Activated T-helper 1 cell treated with Interleukin-2 at 50 U/mL for 16 hours (primary cell): Measurements from ENCODE around the gene HOXA9.

Experiments used
- DNase-seq: peaks from one replicate; pipeline ENCODE4 v3.0.0-alpha.2; 2020; ENCODE audit warnings: low read depth

Gene HOXA9

GRCh38 chr7:27200761-27201579 is 35.6 kb upstream of the HOXA9 start:
- no peak for DNase-seq

- no peak for DNase-seq
These were observed 34.8 kb upstream of the HOXA9 start, which contains the start of gene HOXA13 for GRCh38 chr7:27199849-27200760. Gene HOXA13, minus strand, starts transcription at chr7:27200091. Its CDS starts 14 bp downstream, at chr7:27200077.

GRCh38 chr7:27198871-27199801 is 33.8 kb upstream of the HOXA9 start:
- DNase-seq, result no peak

DNA sequence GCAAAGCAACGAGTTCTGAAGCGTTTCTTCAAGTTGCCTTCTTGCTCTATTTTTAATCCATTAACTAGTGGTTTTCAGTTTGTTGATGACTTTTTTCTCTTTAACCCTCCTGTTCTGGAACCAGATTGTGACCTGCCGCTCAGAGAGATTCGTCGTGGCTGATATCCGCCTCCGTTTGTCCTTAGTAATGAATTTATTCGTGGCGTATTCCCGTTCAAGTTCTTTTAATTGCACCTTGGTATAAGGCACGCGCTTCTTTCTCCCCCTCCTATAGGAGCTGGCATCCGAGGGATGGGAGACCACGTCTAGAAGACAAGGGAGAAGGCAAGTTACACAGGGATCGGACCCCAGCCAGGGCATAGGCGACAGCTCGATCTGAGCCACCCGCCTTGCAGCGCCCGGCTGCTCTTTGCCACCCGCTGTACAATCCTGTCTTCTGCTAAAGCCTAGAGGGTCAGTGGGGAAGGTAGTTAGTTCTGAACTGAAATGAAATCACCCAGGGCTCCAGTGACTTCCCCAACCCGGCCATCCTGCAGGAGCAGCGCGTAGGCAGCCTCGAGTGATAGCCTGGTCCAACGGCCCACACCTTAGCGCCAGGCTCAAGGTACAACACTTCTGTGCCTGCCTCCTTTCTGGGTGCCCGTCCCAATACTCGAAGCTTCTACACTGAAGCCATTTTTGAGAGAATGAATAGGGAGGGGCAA is 33.0 kb upstream of the HOXA9 start:
- DNase-seq, result no peak

GRCh38 chr7:27197137-27198042 is 32.1 kb upstream of the HOXA9 start:
- no peak for DNase-seq

DNA sequence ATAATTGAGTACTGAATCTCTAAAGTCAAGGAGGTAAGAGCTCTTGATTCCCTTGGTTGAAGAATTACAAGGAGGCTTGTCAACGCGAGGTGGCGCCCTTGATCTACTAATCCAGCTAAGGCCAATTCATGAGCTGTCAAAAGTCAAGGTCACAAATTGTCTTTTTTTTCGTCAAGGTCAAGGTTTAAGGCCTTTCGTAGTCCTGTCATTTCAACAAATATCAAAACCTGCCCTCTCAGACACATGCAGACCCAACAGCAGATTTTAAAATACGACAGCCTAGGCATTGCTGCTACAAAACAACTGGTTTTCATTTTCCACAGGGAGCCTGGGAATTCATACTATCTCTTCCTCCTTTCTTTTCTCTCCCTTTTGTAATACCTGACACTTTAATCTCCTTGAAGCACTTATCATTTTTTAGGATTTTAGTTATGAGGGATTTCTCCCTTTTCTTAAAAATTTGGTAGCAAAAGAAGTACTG is 31.0 kb upstream of the HOXA9 start:
- DNase-seq, result peak; percentile 58

- no peak for DNase-seq
These were observed 29.5 kb upstream of the HOXA9 start for GRCh38 chr7:27194686-27195379.

DNA sequence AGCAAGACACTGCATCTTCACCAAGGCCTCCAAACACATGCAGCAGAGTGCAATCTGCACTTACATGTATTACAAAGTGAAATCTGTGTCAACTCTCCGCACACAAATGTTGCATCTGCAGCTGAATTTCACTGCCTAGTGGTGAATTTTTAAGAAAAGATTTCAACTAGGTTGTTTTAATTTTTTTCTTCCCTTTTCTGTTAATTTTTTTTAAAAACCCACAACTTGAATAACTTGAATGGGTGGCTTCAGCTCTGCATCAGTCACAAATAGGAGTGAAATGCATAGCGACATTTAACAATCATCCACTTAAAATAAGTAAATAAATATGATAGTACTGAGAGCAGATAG is 28.6 kb upstream of the HOXA9 start:
- no peak for DNase-seq

DNA sequence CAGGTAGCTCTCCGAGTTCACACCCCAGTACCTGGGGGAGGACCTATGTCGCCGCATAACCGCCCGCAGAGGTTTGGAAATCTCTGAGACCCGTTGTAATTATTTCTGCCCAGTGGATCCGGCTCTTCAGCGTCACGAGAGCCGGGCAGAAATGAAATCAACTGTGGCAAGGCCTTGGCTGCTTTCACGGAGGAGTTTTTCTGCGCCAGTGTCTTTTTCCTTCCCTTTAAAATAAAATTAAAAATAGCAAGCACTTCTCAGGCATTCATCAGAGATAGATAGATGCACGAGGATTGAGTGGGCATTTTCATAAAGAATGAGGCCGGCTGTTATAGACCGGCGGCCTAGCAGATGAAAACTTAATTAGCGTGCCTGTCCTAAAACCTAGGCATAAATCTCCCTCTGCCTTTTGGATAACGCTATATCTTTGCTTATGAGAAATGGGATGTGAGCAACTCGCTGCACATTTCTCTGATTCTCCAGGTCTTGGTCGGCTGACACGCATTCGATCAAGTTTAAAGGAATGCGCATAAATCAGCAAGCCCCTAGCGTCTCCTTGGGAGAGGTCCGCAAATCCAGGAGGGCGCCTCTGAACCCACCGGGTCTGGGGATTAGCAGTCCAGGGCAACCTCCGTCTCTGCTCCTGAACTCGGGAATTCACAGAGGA is 28.1 kb upstream of the HOXA9 start:
- no peak for DNase-seq

GRCh38 chr7:27192546-27193334 is 27.4 kb upstream of the HOXA9 start:
- DNase-seq, result no peak

DNA sequence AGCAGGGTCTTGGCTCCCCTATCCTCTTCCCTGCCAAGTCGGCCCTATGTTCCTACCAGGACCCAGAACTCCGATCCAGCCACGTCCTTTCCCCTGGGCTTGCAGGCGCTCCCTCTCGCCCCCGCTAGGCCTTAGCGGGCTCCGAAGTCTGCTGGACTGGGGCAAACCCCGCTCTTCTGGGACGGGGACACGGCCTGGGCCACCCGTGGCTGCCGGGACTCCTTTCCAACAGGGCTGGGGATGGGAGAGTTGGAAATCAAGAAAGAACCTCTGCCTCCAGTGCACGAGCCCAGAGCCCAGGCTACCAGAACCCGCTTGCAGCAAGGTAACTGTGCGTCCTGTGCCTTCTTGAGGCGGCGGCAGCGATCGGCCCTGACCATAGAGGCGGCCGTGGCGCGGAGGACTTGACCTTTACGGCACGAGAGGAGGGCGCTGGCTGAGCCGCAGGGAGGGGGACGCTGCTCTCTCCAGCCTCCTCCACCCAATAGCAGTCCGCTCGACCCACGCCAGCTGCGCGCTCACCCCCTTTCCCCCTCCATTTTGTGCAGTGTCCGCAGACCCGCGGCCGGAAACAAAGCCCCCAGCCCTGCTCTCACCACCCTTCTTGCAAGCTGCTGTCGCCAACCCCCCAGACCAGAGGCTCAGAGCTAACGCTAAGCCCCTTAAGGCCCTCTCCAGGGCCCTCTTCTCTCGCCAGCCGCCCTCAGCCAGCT is 26.7 kb upstream of the HOXA9 start:
- DNase-seq, result no peak

- DNase-seq, result no peak
These were observed 25.9 kb upstream of the HOXA9 start for GRCh38 chr7:27191161-27191731.

- no peak for DNase-seq
These were observed 24.8 kb upstream of the HOXA9 start for GRCh38 chr7:27189997-27190748.

DNA sequence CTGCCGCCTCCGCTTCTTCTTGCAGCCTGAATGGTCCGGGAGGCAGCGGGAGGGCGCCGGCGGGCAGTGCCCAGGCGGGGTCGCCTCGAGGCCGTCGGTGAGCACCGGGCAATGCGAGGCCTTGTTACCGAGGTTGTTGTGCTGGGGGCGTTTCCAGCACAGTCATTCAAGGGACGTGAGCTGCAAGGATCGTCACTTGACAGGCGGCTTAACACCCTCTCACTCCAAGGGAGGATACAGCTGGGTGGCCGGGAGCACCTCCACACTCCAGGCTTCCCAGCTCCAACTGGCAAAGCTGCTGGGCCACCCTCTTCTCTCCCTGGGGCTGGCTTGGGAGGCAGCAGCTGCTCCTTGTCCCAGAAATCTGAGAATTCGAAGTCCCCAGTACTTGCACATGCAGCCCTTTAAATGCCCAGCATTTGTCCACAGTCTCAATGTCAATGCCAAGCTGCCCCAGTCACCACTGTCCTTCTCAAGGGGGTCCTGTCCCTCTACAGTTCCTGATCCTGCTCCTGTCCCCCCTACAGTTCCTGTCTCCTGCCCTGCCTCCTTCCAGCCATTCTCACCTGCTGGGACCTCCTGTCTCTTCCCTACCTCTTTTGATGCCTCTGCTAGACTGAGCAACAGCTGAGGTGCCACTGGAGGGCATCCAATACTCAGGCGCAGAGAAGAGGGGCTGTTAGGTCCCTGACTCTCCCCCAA is 24.1 kb upstream of the HOXA9 start:
- no peak for DNase-seq

GRCh38 chr7:27188386-27189294 is 23.3 kb upstream of the HOXA9 start:
- peak; percentile 28 for DNase-seq
